GM18909 (cell line): Measurements from ENCODE around the gene MDK.
"Not testable (repeated sequence)": the region's sequence is repeated elsewhere in the genome, so short reads cannot be mapped to it uniquely, and the experiment has no call there.

Experiments
- ATAC-seq: cut with Tn5 transposase; IDR thresholded peaks from one replicate; pipeline ENCODE4 v1.9.1; 2021; ENCODE audit warnings: mild to moderate bottlenecking; ENCODE audit not compliant: unreplicated experiment, poor library complexity

Gene MDK

GRCh38 chr11:46366661-46367161 is 14.8 kb upstream of the MDK start:
- ATAC-seq: no peak

- ATAC-seq: peak; percentile 68
Measured at GRCh38 chr11:46367244-46367915, 14.1 kb upstream of the MDK start.

DNA sequence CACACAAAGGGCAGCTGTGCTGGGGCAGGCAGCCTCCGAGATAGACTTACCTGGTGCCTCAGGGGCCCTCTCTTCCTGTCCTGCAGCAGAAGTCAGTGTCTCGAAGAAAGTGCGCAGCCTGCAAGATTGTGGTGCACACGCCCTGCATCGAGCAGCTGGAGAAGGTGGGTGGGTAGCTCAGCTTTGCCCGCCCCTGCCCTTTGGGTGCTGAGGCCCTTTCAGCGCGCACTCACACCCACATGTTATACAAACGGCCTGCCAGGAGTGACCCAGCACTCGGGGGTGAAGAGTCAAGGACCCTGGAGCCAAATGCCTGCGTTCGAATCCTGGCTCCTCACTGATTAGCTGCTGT is 13.6 kb upstream of the MDK start:
- no peak for ATAC-seq

DNA sequence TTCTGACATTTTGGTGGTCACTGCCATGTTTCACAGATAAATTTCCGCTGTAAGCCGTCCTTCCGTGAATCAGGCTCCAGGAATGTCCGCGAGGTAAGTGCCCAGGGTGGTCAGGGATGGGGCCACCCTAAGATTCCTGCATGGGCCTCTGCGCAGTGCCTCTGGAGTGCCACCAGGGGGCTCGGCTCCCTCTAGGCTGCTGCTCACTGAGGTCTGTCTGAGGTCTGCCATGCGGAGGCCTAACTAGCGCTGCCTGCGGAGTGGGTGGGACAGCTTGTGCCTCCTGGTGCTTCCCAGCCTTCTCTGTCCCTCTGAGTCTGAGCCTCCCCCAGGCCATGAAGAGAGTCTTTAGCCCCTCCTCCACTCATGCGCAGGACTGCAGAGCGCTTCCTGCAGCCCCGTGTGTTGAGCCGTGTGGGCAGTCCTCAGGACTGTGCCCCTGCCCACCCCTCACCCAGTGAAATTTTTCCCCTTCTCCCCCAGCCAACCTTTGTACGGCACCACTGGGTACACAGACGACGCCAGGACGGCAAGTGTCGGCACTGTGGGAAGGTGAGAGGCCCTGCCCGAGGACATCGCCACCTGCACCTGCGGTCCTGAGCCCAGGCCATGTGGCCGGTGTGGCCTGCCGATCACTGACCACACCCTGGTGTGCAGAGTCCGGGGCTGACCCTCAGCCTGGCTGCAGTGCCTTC is 11.9 kb upstream of the MDK start:
- ATAC-seq: no peak

- no peak for ATAC-seq
Measured at GRCh38 chr11:46370253-46370652, 11.2 kb upstream of the MDK start.

GRCh38 chr11:46371262-46371661 is 10.2 kb upstream of the MDK start:
- ATAC-seq: not testable (repeated sequence)

DNA sequence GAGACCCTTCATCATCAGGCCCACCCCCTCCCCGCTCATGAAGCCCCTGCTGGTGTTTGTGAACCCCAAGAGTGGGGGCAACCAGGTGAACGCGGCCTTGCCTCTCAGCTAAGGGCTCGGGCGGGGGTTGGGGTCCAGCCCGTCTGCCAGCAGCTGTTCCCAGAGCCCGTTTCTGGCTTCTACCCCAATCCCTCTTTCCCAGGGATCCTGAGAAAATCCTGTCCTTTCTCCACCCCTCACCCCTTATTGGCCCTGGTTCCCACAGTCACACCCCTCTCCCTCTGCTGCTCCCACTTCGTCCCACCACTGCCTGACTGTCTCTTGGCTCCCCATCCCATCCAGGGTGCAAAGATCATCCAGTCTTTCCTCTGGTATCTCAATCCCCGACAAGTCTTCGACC is 9.4 kb upstream of the MDK start:
- ATAC-seq: no peak

DNA sequence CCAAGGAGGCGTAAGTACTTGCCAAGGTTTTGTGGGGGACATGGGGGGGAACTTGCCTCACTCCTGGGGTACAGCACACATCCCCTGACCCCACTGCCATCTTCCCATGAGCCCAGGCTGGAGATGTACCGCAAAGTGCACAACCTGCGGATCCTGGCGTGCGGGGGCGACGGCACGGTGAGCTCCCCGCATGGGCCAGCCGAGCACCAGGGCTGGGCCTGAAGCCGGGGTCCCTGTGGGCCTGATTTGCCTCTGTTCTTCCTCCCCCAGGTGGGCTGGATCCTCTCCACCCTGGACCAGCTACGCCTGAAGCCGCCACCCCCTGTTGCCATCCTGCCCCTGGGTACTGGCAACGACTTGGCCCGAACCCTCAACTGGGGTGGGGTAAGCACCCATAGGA is 9.0 kb upstream of the MDK start:
- not testable (repeated sequence) for ATAC-seq

GRCh38 chr11:46373787-46374740 is 7.4 kb upstream of the MDK start:
- no peak for ATAC-seq

DNA sequence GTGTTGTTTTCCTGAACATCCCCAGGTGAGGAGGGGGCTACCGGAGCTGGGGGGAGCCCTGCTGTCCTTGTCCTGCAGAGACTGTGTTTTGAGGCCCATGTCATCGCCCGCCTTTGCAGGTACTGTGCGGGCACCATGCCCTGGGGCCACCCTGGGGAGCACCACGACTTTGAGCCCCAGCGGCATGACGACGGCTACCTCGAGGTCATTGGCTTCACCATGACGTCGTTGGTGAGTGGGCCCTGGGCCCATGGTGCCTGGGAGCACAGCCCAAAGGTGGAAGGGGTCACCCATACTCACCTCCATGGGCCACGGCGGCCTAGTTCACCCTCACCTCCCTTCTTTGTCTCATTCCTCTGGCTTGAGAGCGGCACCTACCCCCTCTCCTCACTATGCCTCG is 6.7 kb upstream of the MDK start:
- ATAC-seq: no peak

GRCh38 chr11:46375392-46376101 is 5.9 kb upstream of the MDK start:
- no peak for ATAC-seq

DNA sequence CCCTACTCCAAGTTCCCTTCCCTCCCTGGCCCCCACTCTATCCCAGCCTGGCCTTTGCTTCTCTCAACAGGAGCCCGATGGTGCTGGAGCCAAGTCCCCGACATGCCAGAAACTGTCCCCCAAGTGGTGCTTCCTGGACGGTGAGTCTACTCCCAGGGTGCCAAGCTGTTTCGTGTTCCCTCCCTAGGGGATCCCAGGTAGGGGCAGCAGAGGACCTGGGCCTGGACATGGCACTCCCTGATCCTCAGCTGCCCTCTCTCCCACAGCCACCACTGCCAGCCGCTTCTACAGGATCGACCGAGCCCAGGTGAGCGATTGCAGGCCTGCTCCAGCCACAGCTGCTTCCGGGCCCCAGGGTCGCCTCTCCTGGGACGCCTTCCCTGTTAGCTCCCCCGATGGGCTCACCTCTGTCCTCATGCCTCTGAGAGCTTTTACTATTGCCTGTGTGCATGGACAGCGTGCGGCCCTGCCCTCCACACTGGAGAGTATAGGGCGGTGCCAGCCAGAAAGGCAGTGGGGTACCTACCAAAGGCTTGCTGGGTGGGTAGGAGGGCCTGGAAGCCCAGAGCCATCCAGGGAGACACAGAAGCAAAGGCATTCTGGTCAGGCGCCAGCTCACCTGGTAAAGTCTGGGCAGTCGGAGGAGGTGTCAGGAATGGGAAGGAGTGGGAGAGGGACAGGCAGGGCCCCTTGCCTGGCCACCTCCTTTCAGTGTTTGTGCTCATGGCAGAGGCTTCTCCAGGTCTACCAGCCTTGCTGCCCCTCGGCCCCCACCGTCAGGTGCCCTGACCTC is 5.0 kb upstream of the MDK start:
- ATAC-seq: no peak

DNA sequence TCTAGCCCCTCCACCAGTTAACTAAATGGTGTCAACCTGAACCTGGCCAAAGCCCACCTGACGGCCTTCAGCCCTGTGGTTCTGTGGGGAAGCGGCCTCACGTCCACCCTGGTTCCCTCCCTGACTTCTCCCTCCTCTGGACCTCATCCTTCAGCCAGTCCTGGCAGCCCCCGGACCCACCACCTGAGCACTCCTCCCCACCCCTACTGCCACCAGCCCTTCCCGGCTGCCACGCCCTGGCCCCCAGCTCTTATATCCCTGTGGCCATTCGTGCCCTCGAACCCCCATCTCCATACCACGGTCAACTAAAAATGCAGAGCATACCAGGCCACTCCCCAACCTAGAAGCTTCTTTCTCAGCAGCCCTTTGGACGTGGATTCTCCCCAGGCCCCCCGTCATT is 4.2 kb upstream of the MDK start:
- ATAC-seq: no peak

- ATAC-seq: no peak
Measured at GRCh38 chr11:46377831-46378230, 3.6 kb upstream of the MDK start.

- no peak for ATAC-seq
Measured at GRCh38 chr11:46378296-46378695, 3.2 kb upstream of the MDK start.

DNA sequence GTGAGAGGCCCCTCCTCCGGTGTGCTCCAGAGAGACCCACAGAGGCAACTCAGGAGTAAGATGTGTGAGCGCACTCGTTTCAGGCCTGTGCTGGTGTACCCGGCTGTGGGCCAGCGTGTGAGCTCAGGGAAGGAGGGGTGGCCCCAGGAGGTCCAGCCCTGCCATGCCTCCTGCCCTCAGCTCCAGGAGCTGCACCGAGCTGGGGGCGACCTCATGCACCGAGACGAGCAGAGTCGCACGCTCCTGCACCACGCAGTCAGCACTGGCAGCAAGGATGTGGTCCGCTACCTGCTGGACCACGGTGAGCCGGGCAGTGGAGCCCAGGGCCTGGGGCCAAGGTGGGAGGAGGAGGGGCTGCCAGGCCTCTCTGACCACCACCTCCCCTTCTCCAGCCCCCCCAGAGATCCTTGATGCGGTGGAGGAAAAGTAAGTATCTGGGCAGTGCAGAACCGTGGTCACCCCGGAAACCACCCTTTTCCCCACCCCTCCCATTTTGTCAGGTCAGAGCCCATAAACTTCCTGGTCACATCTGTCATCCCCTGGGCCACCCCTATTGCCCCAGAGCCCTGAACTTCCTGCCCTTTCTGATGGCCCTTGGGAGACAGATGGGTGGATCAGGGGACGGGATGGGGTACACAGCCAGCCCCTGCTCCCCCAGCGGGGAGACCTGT is 2.5 kb upstream of the MDK start:
- no peak for ATAC-seq

- not testable (repeated sequence) for ATAC-seq
Measured at GRCh38 chr11:46379482-46380293, 1.8 kb upstream of the MDK start.

DNA sequence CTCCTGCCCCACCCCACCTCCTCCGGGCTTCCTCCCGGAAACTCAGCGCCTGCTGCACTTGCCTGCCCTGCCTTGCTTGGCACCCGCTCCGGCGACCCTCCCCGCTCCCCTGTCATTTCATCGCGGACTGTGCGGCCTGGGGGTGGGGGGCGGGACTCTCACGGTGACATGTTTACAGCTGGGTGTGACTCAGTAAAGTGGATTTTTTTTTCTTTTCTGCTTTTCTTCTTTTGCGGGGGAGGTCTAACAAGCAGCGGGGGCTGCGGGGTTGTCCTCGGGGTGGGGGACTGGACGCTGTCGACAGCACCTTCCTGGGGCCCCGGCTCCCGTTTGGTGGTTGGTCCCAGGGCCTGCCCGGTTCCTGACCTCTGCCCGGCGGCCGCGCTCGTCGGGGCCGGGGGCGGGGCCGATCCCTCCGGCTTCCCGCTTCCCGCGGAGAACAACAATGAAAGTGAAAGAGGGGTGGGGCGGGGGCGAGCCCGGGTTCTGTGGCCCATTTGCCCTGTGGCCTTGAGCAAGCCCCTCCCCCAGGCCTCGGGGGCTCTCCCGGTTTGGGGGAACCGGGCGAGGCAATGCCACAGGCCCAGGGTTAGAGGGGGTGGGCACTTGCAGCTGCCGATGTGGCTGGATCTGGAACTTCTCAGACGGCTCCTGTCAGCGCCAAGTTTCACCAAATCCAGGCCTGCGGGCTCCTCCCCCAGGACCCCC is 975 bp upstream of the MDK start:
- no peak for ATAC-seq
